HepG2 (cell line): Measurements from ENCODE around the gene CLASP1. TPM values are rescaled to one million over a fixed set of nuclear protein-coding genes. Genes with fewer than 3 reads are reported as not detected.
A peak's percentile ranks its signal among the peaks of the same experiment; 100 is the strongest.

Source experiments
- DNMT1 ChIP-seq: sonication (generic); formaldehyde crosslinking; IDR thresholded peaks from 2 replicates; pipeline ENCODE4 v1.5.1; 2020; ENCODE audit warnings: mild to moderate bottlenecking, missing genetic modification reagents
- HNF4A ChIP-seq: sonication (generic); formaldehyde crosslinking; IDR thresholded peaks from 2 replicates; pipeline ENCODE4 v1.4.0; 2020; ENCODE audit warnings: missing genetic modification reagents
- LCORL ChIP-seq, 2 experiments: fragments of 450-650 bp in 1 of 2; sonication (generic) in 1 of 2; formaldehyde crosslinking in 1 of 2; IDR thresholded peaks; 2 replicates each; pipeline versions ENCODE4 v1.5.0 to v1.6.1; 2017 to 2020; ENCODE audit warnings: antibody characterized with exemption in 1 of 2, missing genetic modification reagents in 1 of 2
- MTA1 ChIP-seq: sonication (generic); formaldehyde crosslinking; IDR thresholded peaks from 2 replicates; pipeline ENCODE4 v1.4.0; 2020; ENCODE audit warnings: missing genetic modification reagents, mild to moderate bottlenecking, borderline replicate concordance
- MXI1 ChIP-seq: IDR thresholded peaks from 3 replicates; pipeline ENCODE4 v1.6.1; 2012; ENCODE audit warnings: low read depth, low read length, inconsistent platforms, borderline replicate concordance
- MYC ChIP-seq: sonication (generic); formaldehyde crosslinking; IDR thresholded peaks from 2 replicates; pipeline ENCODE4 v1.9.0; 2021; ENCODE audit warnings: missing genetic modification reagents, borderline replicate concordance
- PRDM10 ChIP-seq: sonication (generic); formaldehyde crosslinking; IDR thresholded peaks from 2 replicates; pipeline ENCODE4 v1.4.0; 2020; ENCODE audit warnings: low read depth, missing genetic modification reagents
- THRA ChIP-seq: sonication (generic); formaldehyde crosslinking; IDR thresholded peaks from 2 replicates; pipeline ENCODE4 v1.4.0; 2020; ENCODE audit warnings: missing genetic modification reagents, borderline replicate concordance
- XRCC5 ChIP-seq: fragments of 200-400 bp; formaldehyde crosslinking; optimal IDR thresholded peaks from 2 replicates; pipeline ENCODE3; 2017; ENCODE audit warnings: mild to moderate bottlenecking, low read length
- ZBTB4 ChIP-seq: sonication (generic); formaldehyde crosslinking; IDR thresholded peaks from 2 replicates; pipeline ENCODE4 v1.4.0; 2020; ENCODE audit warnings: missing genetic modification reagents, mild to moderate bottlenecking, borderline replicate concordance
- ZBTB42 ChIP-seq: sonication (generic); formaldehyde crosslinking; IDR thresholded peaks from 2 replicates; pipeline ENCODE4 v1.5.0; 2020; ENCODE audit warnings: mild to moderate bottlenecking, missing genetic modification reagents
- ZEB1 ChIP-seq: IDR thresholded peaks from 2 replicates; pipeline ENCODE4 v1.6.1; 2012; ENCODE audit warnings: mild to moderate bottlenecking, low read depth, inconsistent platforms; ENCODE audit not compliant: insufficient replicate concordance
- ZNF333 ChIP-seq: sonication (generic); formaldehyde crosslinking; IDR thresholded peaks from 2 replicates; pipeline ENCODE4 v1.4.0; 2020; ENCODE audit warnings: mild to moderate bottlenecking, missing genetic modification reagents, borderline replicate concordance
- ZNF563 ChIP-seq: sonication (generic); formaldehyde crosslinking; IDR thresholded peaks from 2 replicates; pipeline ENCODE4 v1.8.0; 2022; ENCODE audit warnings: mild to moderate bottlenecking, moderate library complexity, missing genetic modification reagents
- ZNF768 ChIP-seq: sonication (generic); formaldehyde crosslinking; IDR thresholded peaks from 2 replicates; pipeline ENCODE4 v1.4.0; 2020; ENCODE audit warnings: missing genetic modification reagents
- polyA plus RNA-seq, 8 experiments: library from polyadenylated mRNA; depleted of rRNA in 3 of 8; stranded (reverse) in 7 of 8; unstranded in 1 of 8; fragments of >200 nt; fragmentation: Illumina TruSeq in 4 of 8; extraction: Trizol in 4 of 8; gene quantifications; 2 replicates each; pipeline versions ENCODE4 v1.2.1 to v1.2.3, GENCODE V29; 2011 to 2016; ENCODE audit warnings: low read depth in 4 of 8, missing spikeins in 1 of 8, mixed read lengths in 1 of 8; ENCODE audit not compliant: insufficient read depth in 1 of 8
- total RNA-seq, 5 experiments: library from RNA; depleted of rRNA; stranded (reverse); fragments of >200 nt; fragmentation: Illumina TruSeq; extraction: Trizol; gene quantifications; 2 replicates each; pipeline ENCODE4 v1.2.3, GENCODE V29; 2016; ENCODE audit warnings: low read depth in 1 of 5
- TF ChIP-seq, protein P1 (sequence below): sonication (generic); formaldehyde crosslinking; IDR thresholded peaks from 2 replicates; pipeline ENCODE4; 2020; ENCODE audit warnings: missing genetic modification reagents, mild to moderate bottlenecking, borderline replicate concordance

The CLASP1 gene
- total and polyA plus RNA-seq, 2 of the 13 experiments (the other 11 are each of a cell fraction or from before 2014, with no cell fraction given) = 11.7 to 47.9 TPM

GRCh38 chr2:121334581-121335293, 314.5 kb downstream of the CLASP1 start (continued):
- peak; percentile 56; the same call in 1 of the 2 replicates for TF ChIP-seq ZBTB4
- TF ChIP-seq ZNF333 (CRISPR knock-in tag) = no peak
- TF ChIP-seq HNF4A (CRISPR knock-in tag) = peak; percentile 58
- TF ChIP-seq MXI1 = no peak
- peak; percentile 30 for TF ChIP-seq XRCC5
- TF ChIP-seq ZBTB42 (CRISPR knock-in tag) = no peak
- TF ChIP-seq, protein P1, sequence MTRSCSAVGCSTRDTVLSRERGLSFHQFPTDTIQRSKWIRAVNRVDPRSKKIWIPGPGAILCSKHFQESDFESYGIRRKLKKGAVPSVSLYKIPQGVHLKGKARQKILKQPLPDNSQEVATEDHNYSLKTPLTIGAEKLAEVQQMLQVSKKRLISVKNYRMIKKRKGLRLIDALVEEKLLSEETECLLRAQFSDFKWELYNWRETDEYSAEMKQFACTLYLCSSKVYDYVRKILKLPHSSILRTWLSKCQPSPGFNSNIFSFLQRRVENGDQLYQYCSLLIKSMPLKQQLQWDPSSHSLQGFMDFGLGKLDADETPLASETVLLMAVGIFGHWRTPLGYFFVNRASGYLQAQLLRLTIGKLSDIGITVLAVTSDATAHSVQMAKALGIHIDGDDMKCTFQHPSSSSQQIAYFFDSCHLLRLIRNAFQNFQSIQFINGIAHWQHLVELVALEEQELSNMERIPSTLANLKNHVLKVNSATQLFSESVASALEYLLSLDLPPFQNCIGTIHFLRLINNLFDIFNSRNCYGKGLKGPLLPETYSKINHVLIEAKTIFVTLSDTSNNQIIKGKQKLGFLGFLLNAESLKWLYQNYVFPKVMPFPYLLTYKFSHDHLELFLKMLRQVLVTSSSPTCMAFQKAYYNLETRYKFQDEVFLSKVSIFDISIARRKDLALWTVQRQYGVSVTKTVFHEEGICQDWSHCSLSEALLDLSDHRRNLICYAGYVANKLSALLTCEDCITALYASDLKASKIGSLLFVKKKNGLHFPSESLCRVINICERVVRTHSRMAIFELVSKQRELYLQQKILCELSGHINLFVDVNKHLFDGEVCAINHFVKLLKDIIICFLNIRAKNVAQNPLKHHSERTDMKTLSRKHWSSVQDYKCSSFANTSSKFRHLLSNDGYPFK (CRISPR knock-in tag) = no peak
- TF ChIP-seq MYC (CRISPR knock-in tag) = peak; percentile 16; the same call in 1 of the 2 replicates
- TF ChIP-seq THRA (CRISPR knock-in tag) = no peak
- no peak for TF ChIP-seq PRDM10 (CRISPR knock-in tag)
- TF ChIP-seq ZNF768 = peak; percentile 14; the same call in 1 of the 2 replicates
- TF ChIP-seq LCORL (IDR thresholded peaks at IDR 0.05) = no peak
- TF ChIP-seq LCORL (CRISPR knock-in tag; IDR thresholded peaks at IDR 0.05) = peak; percentile 32; the same call in 1 of the 2 replicates
- TF ChIP-seq ZNF563 = no peak
- no peak for TF ChIP-seq DNMT1
- 0 out of 2 replicates have a peak, but pooled peaks have one; percentile 15 for TF ChIP-seq MTA1 (CRISPR knock-in tag)
- TF ChIP-seq ZEB1 = no peak
